HG02885 (cell line): Measurements from ENCODE around the gene DCUN1D2.
"Not testable (repeated sequence)": the region's sequence is repeated elsewhere in the genome, so short reads cannot be mapped to it uniquely, and the experiment has no call there.

Experiments
- ATAC-seq: cut with Tn5 transposase; IDR thresholded peaks from one replicate; pipeline ENCODE4 v1.9.1; 2021; ENCODE audit warnings: mild to moderate bottlenecking; ENCODE audit not compliant: unreplicated experiment, poor library complexity

The DCUN1D2 gene

DNA sequence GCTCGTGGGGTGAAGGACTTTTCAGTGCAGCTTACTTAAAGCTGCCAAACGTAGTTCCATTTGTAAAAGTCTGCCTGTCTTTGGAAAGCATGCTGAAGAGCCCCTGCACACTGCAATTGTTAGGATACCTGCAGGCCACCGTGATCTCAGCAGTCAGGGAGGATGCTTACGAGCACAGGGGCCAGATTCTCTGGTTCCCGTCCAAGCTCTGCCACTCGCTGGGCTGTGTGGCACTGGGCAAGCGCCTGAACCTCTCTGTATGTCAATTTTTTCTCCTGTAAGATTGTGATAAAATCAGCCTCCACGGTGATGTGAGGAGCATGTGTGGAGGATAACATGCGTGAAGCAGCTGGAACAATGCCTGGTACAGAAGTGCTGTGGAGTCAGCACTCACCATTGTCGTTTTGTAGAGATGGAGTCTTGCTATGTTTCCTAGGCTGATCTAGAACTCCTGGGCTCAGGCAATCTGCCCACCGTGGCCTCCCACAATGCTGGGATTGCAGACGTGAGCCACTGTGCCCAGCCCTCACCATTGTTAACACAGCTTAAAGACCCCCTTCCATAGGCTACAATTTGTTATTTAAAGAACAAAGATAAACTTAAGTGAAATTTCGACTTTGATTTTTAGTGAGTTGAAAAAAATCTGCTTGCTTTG, 40.7 kb downstream of the DCUN1D2 start:
- no peak for ATAC-seq

DNA sequence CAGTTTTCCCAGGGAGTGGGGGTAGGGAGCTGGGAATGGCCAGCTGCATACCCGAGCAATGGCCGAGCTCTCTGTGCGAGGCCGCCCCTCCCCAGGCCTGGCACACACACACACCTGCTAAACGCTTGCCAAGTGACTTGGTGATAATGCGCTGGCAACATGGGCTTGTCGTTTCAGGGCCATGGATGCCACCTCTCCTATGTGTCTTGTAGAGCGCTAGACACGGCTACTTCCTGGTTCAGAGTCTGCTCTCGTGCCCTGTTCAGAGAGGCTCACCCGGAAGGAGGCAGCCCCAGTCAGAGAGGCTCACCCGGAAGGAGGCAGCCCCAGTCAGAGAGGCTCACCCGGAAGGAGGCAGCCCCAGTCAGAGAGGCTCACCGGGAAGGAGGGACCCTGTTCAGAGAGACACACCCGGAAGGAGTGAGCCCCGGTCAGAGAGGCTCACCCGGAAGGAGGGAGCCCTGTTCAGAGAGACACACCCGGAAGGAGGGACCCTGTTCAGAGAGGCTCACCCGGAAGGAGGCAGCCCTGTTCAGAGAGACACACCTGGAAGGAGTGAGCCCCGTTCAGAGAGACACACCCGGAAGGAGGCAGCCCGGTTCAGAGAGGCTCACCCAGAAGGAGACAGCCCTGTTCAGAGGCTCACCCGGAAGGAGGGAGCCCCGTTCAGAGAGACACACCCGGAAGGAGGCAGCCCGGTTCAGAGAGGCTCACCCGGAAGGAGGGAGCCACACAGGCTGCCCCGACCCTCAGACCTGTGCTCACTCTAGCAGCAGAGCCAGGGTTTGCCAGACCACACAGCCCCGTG, 41.4 kb downstream of the DCUN1D2 start:
- ATAC-seq = peak; percentile 69

DNA sequence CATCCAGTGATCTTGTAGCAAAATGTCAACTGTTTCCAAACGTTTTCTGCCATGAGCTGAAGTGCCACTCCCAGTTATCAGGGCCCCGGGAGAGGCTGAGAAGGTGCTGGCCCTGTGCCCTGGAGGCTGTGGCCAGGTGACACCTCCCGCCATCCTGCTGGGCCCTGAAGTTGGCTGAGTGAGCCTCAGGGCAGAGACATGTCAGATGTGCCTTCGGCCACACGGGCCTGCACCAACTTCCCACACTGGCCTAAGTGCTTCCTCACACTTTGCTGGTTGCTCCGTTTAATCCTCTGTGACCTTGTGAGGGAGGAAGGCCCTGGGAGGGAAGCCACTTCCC, 42.0 kb downstream of the DCUN1D2 start:
- peak; percentile 8 for ATAC-seq

DNA sequence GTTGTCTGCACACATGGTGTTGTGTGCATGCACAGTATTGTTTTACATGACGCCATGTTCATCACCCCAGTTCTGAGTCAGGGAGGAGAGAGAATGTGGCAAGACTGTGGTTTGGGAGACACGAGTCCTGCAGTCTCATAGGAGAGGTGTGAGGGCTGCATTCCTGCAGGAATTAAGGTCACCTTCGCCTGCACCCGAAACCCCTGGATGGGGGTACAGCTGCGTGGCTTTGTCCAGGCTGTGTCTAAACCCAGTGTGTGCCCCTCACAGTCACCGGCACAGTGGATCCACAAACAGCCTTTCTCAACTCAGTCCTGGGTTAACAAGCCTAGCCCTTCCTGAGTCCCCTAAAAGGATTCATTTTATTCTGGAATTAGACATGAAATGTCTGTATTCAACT, 42.9 kb downstream of the DCUN1D2 start:
- ATAC-seq = no peak

DNA sequence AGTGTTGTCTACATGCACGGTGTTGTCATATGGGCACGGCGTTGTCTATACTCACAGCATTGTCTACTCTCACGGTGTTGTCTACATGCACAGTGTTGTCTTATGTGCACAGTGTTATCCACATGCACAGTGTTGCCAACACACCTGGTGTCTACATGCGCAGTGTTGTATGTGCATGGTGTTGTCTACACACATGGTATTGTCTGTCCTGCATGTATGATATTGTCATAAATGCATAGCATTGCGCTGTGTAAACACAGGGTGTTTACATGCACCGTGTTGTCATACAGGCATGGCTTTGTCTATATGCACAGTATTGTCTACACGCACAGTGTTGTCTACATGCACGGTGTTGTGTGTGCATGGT, 44.0 kb downstream of the DCUN1D2 start:
- ATAC-seq = no peak

DNA sequence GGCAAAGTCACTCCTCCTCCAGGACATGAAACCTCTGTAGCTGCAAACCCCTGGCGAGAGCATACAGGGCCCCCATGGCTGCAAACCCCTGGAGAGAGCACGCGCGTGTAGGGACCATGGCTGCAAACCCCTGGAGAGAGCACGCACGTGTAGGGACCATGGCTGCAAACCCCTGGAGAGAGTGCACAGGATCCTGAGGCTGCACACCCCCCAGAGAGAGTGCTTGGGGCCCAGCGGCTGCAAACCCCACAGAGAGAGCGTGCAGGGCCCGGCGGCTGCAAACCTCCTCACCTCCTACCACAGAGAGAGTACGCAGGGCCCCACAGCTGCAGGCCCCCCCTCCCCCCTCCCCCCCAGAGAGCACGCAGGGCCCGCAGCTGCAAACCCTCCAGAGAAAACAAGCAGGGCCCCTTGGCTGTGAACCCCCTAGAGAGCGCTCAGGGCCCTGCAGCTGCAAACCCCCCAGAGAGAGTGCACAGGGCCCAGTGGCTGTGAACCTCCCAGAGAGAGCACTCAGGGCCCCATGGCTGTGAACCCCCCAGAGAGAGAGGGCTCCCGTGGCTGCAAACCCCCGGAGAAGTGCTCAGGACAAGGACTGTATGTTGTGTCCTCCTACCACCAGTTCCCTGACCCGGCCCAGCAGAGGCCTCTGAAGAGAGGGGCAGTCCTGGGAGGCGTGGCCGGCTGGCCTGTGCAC, 44.6 kb downstream of the DCUN1D2 start:
- ATAC-seq = peak; percentile 32

DNA sequence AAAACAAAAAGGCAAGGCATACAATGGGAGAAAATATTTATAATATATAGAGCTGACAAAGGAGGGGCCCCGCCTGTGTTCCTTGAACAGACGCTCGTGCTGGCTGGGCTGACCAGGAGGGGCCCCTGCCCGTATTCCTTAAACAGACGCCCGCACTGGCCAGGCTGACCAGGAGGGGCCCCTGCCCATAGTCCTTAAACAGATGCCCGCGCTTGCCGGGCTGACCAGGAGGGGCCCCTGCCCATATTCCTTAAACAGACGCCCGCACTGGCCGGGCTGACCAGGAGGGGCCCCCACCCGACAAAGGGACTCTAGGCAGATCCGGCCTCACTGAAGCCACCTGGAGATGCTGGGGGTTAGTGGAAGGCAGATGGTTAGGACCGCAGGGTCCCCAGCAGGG, 46.5 kb downstream of the DCUN1D2 start:
- ATAC-seq = no peak

DNA sequence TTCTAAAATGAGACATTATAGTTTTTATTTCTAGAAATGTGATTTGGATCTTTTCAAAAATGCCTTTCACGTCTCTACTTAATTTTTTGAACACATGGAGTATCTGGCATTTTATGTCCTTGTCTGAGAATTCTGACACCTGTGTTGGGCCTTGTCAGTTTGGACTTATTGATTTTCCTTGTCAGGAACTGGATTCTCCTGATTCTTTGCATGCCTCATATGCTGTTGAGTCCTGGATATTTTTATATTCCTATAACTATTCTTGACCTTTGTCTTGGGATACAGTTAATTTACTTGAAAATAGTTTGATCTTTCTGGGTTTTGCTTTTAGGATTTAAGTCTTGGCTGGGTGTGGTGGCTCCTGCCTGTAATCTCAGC, 47.5 kb downstream of the DCUN1D2 start:
- ATAC-seq = no peak

DNA sequence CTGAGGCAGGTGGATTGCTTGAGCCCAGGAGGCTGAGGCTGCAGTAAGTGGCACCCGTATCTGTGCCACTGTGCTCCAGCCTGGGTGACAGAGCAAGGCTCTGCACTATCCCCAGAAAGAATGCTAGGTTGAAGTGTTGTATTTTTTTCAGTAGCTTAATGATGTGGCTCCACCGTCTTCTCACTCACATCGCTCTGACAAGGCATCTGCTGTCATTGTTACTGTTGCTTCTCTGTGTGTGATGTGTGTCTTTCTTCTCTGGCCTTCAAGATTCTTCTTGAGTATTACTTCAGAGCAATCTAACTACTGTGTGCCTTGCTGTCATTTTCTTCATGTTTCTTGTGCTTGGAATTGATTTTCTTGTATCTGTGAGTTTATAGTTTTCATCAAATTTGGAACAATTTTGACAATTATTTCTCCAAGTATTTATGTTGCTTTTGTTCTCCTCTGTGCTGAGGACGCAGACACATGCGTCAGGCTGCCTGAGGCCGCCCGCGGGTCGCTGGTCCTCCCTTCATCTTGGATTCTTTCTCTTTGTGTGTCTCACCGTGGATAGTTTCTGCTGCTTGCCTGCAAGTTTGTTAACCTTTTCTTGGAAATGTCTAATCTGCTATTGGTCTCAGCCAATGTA, 48.0 kb downstream of the DCUN1D2 start:
- no peak for ATAC-seq

DNA sequence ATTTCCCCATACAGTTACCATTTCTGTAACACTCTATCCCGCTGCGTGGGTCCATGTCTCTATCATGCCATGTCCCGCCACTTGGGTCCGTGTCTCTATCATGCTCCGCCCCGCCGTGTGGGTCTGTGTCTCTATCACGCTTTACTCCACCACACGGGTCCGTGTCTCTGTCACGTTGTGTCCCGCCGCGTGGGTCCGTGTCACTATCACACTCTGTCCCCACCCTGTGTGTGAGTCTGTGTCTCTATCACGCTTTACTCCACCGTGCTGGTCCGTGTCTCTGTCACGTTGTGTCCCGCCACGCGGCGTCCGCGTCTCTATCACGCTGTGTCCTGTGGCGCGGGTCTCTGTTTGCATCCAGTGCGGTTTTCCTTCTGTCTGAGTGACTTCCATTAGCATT, 48.9 kb downstream of the DCUN1D2 start:
- ATAC-seq = no peak

DNA sequence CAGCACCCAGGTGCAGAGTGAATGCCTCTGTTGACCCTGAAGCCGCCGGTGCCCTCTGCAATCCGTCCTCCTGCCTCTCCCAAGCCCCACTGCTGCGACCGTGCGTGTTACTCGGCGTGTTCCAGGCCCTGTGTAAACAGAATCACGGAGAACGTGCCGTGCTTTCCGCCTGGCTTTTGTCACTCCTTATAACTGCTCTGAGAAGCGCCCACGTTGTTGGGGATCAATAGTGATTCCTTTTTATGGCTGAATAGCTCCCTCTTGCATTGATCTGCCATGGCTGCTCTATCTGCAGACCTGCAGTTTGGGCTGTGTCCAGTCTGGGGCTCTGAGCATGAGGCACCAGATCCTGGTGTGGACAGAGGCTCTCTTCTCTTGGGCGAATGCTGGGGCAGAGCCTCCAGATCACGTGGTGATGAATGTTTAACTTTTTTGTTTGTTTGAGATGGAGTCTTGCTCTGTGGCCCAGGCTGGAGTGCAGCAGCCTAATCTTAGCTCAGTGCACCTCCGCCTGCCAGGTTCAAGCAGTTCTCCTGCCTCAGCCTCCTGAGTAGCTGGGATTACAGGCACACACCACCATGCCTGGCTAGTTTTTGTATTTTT, 53.0 kb downstream of the DCUN1D2 start:
- ATAC-seq = no peak

DNA sequence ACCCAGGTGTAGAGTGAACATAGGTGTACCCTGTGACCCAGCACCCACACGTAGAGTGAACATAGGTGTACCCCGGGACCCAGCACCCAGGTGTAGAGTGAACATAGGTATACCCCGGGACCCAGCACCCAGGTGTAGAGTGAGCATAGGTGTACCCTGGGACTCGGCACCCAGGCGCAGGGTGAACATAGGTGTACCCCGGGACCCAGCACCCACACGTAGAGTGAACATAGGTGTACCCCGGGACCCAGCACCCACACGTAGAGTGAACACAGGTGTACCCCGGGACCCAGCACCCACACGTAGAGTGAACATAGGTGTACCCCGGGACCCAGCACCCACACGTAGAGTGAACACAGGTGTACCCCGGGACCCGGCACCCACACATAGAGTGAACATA, 53.6 kb downstream of the DCUN1D2 start:
- not testable (repeated sequence) for ATAC-seq

DNA sequence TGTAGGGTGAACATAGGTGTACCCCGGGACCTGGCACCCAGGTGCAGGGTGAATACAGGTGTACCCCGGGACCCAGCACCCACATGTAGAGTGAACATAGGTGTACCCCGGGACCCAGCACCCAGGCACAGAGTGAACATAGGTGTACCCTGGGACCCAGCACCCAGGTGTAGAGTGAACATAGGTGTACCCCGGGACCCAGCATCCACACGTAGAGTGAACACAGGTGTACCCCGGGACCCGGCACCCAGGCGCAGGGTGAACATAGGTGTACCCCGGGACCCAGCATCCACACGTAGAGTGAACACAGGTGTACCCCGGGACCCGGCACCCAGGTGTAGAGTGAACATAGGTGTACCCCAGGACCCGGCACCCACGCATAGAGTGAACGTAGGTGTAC, 54.6 kb downstream of the DCUN1D2 start:
- ATAC-seq = not testable (repeated sequence)

DNA sequence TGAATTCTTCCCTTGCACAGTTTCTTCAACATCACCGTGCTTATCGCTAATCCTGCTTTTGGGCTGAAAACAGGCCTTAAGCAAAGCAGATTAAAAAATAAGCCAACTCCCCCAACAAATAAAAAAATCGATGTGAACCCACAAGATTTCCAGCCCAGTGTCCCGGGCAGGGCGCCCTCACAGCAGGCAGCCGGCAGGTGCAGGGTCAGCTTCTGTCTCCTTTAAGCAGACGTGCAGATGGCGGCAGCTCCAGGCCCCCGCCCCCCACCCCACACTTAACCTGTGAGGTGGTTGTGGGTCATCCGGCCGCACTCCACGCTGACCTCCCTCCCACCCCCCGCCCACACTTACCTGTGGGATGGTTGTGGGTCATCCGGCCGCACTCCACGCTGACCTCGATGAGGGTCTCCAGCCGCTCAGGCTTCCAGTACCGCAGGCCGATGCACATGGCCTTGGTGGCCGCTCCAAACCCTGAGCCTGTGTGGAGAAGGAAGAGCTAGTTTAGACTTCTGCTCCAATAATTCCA, 57.1 kb downstream of the DCUN1D2 start:
- no peak for ATAC-seq

DNA sequence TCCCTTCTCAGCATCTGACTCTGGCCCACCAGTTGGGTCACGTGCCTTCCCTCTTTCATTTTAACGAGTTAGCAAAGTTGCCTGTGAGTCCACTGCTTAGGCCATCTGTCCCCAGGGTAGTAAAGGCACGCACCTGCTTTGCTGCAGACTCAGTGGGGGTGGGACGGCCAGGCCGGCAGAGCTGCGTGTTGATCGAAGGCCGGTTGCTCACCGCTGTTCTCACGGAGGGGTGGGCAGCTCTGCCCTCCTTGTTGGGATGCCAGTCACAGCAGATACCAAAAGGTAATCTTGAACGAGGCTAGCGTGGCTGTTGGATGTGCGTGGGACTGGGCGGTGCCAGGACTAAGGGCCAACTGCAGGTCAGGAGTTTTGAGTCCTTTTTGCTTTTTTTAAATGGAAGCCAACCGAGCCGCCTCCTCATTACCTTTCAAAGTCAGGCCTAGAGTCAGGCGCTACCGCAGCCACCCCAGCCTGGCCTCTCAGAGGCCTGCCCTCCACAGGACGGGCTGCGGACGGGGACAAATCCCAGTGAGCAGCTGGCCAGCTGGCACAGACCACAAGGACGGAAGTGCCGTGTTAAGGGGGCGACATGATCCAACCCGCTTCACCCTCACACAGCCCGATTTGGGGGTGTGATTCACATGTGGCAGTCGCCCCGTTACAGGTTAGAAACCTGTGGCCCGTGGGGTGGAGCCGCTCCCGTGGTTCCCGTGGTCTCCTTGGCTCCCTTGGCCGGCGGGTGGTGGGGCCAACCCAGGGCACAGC, 57.8 kb downstream of the DCUN1D2 start:
- ATAC-seq = no peak

DNA sequence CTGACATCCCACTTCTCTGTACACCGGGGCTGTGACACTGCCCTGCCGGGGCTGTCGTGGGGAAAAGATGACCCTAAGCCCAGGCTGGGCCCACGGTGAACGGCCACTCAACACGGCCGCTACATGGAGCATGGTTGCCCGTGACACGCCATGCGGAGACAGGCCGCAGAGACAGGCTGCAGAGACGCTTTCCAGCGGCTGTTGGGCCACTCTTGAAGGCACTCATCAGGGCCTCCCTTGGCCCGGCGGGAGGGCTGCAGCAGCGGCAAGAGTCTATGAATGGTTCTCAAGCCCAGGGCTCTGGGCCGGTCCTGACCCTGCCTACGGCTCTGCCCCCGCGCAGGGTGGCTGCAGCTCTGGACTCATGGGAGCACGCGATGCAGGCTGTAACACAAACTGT, 59.3 kb downstream of the DCUN1D2 start:
- no peak for ATAC-seq

DNA sequence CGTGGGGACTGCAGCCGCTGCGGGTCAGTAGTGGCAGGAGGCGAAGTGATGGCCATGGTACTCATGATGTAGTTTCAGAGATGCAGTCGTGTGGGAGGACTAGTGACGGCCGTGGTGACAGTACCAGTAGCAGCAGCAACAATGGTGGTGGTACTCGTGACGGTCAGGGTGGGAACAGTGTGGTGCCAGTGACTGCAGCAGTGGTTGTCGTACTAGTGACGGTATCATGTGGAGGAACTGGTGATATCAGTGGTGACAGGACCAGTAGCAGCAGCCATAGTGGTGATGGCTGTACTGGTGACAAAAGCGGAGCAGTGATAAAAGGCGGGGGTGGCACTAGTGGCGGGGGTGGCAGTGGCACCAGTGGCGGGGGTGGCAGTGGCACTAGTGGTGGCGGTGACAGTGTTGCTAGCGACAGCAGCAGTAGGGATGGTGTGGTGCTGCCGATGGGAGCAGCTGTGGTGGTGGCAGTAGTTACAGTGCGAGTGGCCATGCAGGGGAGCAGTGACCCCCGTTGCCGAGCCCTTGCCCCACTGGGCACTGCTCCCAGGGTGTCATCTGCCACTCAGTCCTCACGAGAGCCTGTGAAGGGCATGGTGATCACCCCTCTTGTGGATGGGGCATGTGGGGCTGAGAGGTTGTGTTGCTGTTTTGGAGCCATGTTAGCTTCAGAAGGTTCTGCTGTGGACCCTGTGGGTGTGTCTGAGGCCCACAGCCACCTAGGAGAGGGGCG, 60.0 kb downstream of the DCUN1D2 start:
- no peak for ATAC-seq

DNA sequence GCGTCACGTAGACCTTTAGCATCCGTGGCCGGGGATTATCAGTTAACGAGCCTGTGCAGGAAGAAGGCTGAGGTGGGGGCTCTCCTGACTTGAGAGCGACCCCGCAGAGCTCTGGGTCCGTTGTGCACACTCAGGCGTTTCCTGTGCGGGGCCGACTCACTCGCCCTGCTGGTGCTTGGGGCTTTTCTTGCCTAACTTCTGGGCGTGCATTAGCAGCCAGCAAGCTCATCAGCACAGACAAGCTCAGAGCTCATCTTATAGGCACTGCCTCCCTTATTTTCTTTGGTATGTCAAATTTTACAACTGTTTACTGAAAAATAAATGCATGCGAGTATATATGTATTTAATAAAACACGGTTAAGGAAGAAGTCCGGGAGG, 60.9 kb downstream of the DCUN1D2 start:
- no peak for ATAC-seq
